Smooth muscle cell (in vitro differentiated cells): Measurements from ENCODE around the gene WDR7. TPM values are rescaled to one million over a fixed set of nuclear protein-coding genes. Genes with fewer than 3 reads are reported as not detected.

Experiments
- DNase-seq: peaks from one replicate; lab custom pipeline; 2025; ENCODE audit not compliant: unreplicated experiment; lab: John Stamatoyannopoulos, UW
- H2AFZ ChIP-seq: fragments of 200-600 bp; sonication (generic); 2 replicates; pipeline ENCODE4 v1.6.0; 2016; ENCODE audit warnings: antibody characterized with exemption, low read depth, mild to moderate bottlenecking
- H3F3A ChIP-seq: fragments of 200-600 bp; sonication (generic); 2 replicates; pipeline ENCODE4 v1.6.0; 2017; ENCODE audit warnings: antibody characterized with exemption, low read depth
- H3K27ac ChIP-seq: fragments of 200-600 bp; sonication (generic); 2 replicates; pipeline ENCODE4 v1.5.1; 2016; ENCODE audit warnings: low read depth, mild to moderate bottlenecking
- H3K27me3 ChIP-seq: fragments of 200-600 bp; sonication (generic); 2 replicates; pipeline ENCODE4 v1.6.1; 2016; ENCODE audit warnings: low read depth, mild to moderate bottlenecking
- H3K36me3 ChIP-seq: fragments of 200-600 bp; sonication (generic); 2 replicates; pipeline ENCODE4 v1.5.1; 2016; ENCODE audit warnings: low read depth
- H3K4me1 ChIP-seq: fragments of 200-600 bp; sonication (generic); 2 replicates; pipeline ENCODE4 v1.5.1; 2016; ENCODE audit warnings: low read depth
- H3K4me2 ChIP-seq: fragments of 200-600 bp; sonication (generic); 2 replicates; pipeline ENCODE4 v1.6.0; 2016; ENCODE audit warnings: mild to moderate bottlenecking
- H3K4me3 ChIP-seq: fragments of 200-600 bp; sonication (generic); 2 replicates; pipeline ENCODE4 v1.5.1; 2016; ENCODE audit warnings: mild to moderate bottlenecking
- H3K79me2 ChIP-seq: fragments of 200-600 bp; sonication (generic); 2 replicates; pipeline ENCODE4 v1.6.0; 2016; ENCODE audit warnings: low read depth, mild to moderate bottlenecking
- H3K9ac ChIP-seq: fragments of 200-600 bp; sonication (generic); 2 replicates; pipeline ENCODE4 v1.6.0; 2016; ENCODE audit warnings: low read depth
- H3K9me3 ChIP-seq: fragments of 200-600 bp; sonication (generic); replicated peaks from 2 replicates; pipeline ENCODE4 v1.5.1; 2016; ENCODE audit warnings: low read depth
- H4K20me1 ChIP-seq: fragments of 200-600 bp; sonication (generic); 2 replicates; pipeline ENCODE4 v1.6.0; 2016; ENCODE audit warnings: low read depth
- CTCF ChIP-seq: fragments of 200-600 bp; sonication (generic); IDR thresholded peaks from 2 replicates; pipeline ENCODE4 v1.5.1; 2017; ENCODE audit warnings: borderline replicate concordance, mild to moderate bottlenecking, antibody characterized with exemption; ENCODE audit not compliant: insufficient read depth, poor library complexity, severe bottlenecking
- WGBS: methylation state at CpG from one replicate; pipeline ENCODE4 v1.1.7; 2016; ENCODE audit warnings: low lambda C conversion rate; 5-methylcytosine and 5-hydroxymethylcytosine counted together
- polyA plus RNA-seq: library from polyadenylated mRNA; unstranded; fragments of >200 nt; fragmentation: Nextera tagmentation; extraction: Ambion mirVana; gene quantifications from 2 replicates; pipeline ENCODE4 v1.2.1, GENCODE V29; 2016
- total RNA-seq: library from RNA; depleted of rRNA; stranded (reverse); fragments of >200 nt; gene quantifications from 2 replicates; pipeline ENCODE4 v1.2.3, GENCODE V29; 2014

Gene WDR7
- total and polyA plus RNA-seq, 2 experiments from 2014 or later: 5.3 to 9.2 TPM

- Histone ChIP-seq H3F3A (no peaks in the 10 kb centered on the region), H3K4me1 (no peaks in the 10 kb centered on the region), H3K9ac (no peak overlapping the region), H3K4me2 (no peak overlapping the region), H3K27me3 (no peaks in the 10 kb centered on the region), H3K9me3 (no peaks in the 10 kb centered on the region), H3K79me2 (no peaks in the 10 kb centered on the region), H4K20me1 (no peaks in the 10 kb centered on the region), H3K36me3 (no peaks in the 10 kb centered on the region), H2AFZ (no peak overlapping the region), H3K4me3 (no peak overlapping the region), H3K27ac (no peak overlapping the region)
- no peak for TF ChIP-seq CTCF
- no peak for DNase-seq
- 96% methylated on average over 2 of the region's 2 CpGs for WGBS
Measured at GRCh38 chr18:56691530-56691929, 40.4 kb downstream of the WDR7 start.

- Histone ChIP-seq H3F3A (no peaks in the 10 kb centered on the region), H3K27ac (no peak overlapping the region), H3K9me3 (no peaks in the 10 kb centered on the region), H3K4me2 (no peak overlapping the region), H3K4me3 (no peak overlapping the region), H3K36me3 (no peaks in the 10 kb centered on the region), H3K4me1 (no peaks in the 10 kb centered on the region), H3K79me2 (no peaks in the 10 kb centered on the region), H4K20me1 (no peaks in the 10 kb centered on the region), H3K9ac (no peak overlapping the region), H3K27me3 (no peaks in the 10 kb centered on the region), H2AFZ (no peak overlapping the region)
- DNase-seq: no peak
- TF ChIP-seq CTCF: no peak
- WGBS: 79% methylated on average over 2 of the region's 2 CpGs
Measured at GRCh38 chr18:56696966-56697365, 45.8 kb downstream of the WDR7 start.

- DNase-seq: no peak
- TF ChIP-seq CTCF: peak; percentile 49
- Histone ChIP-seq H3K27ac (no peak overlapping the region), H3K27me3 (no peaks in the 10 kb centered on the region), H3F3A (no peaks in the 10 kb centered on the region), H4K20me1 (no peaks in the 10 kb centered on the region), H2AFZ (no peak overlapping the region), H3K4me2 (no peak overlapping the region), H3K9me3 (no peaks in the 10 kb centered on the region), H3K36me3 (no peaks in the 10 kb centered on the region), H3K4me3 (no peak overlapping the region), H3K4me1 (no peaks in the 10 kb centered on the region), H3K79me2 (no peaks in the 10 kb centered on the region), H3K9ac (no peak overlapping the region)
- 69% methylated on average over 5 of the region's 5 CpGs for WGBS
Measured at GRCh38 chr18:56702946-56703345, 51.8 kb downstream of the WDR7 start.

GRCh38 chr18:56709463-56709862 is 58.3 kb downstream of the WDR7 start:
- H4K20me1 ChIP-seq: no peaks in the 10 kb centered on the region
- no peaks in the 10 kb centered on the region for H3K9me3 ChIP-seq

More at GRCh38 chr18:56709463-56709862, 58.3 kb downstream of the WDR7 start:
- Histone ChIP-seq H3K4me1 (no peaks in the 10 kb centered on the region), H3K4me2 (no peak overlapping the region), H3K36me3 (no peaks in the 10 kb centered on the region), H3F3A (no peaks in the 10 kb centered on the region), H3K9ac (no peak overlapping the region), H3K27me3 (no peaks in the 10 kb centered on the region), H3K27ac (no peak overlapping the region), H3K79me2 (no peaks in the 10 kb centered on the region), H2AFZ (no peak overlapping the region), H3K4me3 (no peak overlapping the region)
- peak; percentile 28 for TF ChIP-seq CTCF
- 7% methylated on average over 2 of the region's 2 CpGs for WGBS
- DNase-seq: no peak
